ENCODE data around the gene BTBD19.

Gene BTBD19

DNA sequence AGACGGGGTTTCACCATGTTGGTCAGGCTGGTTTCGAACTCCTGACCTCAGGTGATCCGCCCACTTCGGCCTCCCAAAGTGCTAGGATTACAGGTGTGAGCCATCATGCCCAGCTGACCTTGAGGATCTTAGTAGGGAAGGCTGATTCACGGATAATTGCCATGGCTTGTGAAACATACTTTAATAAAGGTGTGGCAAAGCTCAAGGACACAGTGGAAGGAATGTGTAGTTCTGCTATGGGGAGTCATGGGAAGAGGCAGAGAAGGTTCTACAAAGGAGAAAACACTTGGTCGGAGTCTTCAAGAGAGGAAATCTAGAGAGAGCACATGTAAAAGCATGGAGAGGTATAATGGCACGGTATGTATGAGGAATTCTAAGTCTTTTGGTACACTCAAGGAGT lies 47.4 kb downstream of the BTBD19 start:
- TF ChIP-seq TAF1 (IDR thresholded peaks at IDR 0.05; ENCODE audit: low read depth, low read length) (no peak), SPI1 (IDR thresholded peaks at IDR 0.05; ENCODE audit: low read depth, low read length) (no peak), POLR2AphosphoS5 (IDR thresholded peaks at IDR 0.05; ENCODE audit: low read depth, low read length) (no peak), POU2F2 (IDR thresholded peaks at IDR 0.05; ENCODE audit: low read depth, low read length) (no peak), PAX5 (IDR thresholded peaks at IDR 0.05; ENCODE audit: insufficient read depth, low read length, severe bottlenecking) (no peak), POLR2A (IDR thresholded peaks at IDR 0.05; ENCODE audit: low read depth, low read length) (no peak)
- DNase-seq (ENCODE audit: insufficient read length, low spot score) (no peak), FAIRE-seq (no peak)

GRCh38 chr1:44857446-44857845 lies 49.1 kb downstream of the BTBD19 start:
- FAIRE-seq (no peak), DNase-seq (ENCODE audit: insufficient read length, low spot score) (no peak)
- TF ChIP-seq POU2F2 (IDR thresholded peaks at IDR 0.05; ENCODE audit: low read depth, low read length) (no peak), TAF1 (IDR thresholded peaks at IDR 0.05; ENCODE audit: low read depth, low read length) (no peak), POLR2AphosphoS5 (IDR thresholded peaks at IDR 0.05; ENCODE audit: low read depth, low read length) (no peak), SPI1 (IDR thresholded peaks at IDR 0.05; ENCODE audit: low read depth, low read length) (no peak), POLR2A (IDR thresholded peaks at IDR 0.05; ENCODE audit: low read depth, low read length) (no peak)

DNA sequence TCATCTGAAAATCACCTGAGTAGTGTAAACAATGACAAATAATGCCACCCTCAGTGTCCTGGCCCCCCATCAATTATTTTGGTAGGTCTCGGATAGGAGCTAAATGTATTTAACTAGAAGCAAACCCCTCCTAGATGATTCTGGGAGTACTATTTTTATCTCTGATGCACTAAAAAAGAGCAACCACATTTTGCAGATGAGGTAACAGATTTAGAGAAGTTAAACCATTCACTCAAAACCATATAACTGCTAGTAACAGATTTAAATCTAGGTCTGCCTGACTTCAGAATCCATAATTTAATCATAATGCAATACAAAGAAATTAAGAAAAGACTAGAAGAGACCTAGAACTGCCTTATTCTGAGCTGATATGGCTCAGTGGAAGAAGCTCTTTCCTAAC lies 52.0 kb downstream of the BTBD19 start:
- DNase-seq (ENCODE audit: insufficient read length, low spot score) (no peak), FAIRE-seq (no peak)
- TF ChIP-seq SPI1 (IDR thresholded peaks at IDR 0.05; ENCODE audit: low read depth, low read length) (no peak), TAF1 (IDR thresholded peaks at IDR 0.05; ENCODE audit: low read depth, low read length) (no peak), POU2F2 (IDR thresholded peaks at IDR 0.05; ENCODE audit: low read depth, low read length) (no peak), POLR2AphosphoS5 (IDR thresholded peaks at IDR 0.05; ENCODE audit: low read depth, low read length) (no peak), PAX5 (IDR thresholded peaks at IDR 0.05; ENCODE audit: insufficient read depth, low read length, severe bottlenecking) (no peak), POLR2A (IDR thresholded peaks at IDR 0.05; ENCODE audit: low read depth, low read length) (no peak)

DNA sequence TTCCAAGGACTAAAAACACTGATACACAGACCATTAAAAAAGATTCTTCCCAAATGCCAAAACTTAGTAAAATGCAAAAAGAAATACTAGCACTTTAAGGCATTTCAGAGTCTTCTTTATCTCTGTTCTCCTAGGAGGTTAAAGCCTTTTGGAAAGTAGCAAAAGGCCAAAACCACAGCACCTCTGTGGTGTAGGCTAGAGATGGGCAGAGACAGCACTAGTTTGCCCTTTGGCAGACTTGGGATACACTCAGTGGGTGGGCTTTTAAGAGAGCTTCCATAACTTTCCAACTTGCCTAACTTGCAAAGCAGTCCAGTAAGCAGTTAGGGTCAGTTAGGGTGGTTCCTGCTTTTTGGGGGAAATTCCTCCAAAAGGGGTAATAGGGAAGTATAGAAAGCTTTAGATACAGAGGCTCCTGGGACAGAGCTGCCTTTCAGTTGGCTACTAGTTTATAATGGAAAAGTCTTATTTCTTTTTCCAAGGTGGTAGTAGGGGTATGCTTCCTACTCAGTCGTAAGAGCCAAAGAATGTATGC lies 52.6 kb downstream of the BTBD19 start:
- TF ChIP-seq TAF1 (IDR thresholded peaks at IDR 0.05; ENCODE audit: low read depth, low read length) (no peak), POLR2AphosphoS5 (IDR thresholded peaks at IDR 0.05; ENCODE audit: low read depth, low read length) (no peak), PAX5 (IDR thresholded peaks at IDR 0.05; ENCODE audit: insufficient read depth, low read length, severe bottlenecking) (no peak), POLR2A (IDR thresholded peaks at IDR 0.05; ENCODE audit: low read depth, low read length) (no peak), POU2F2 (IDR thresholded peaks at IDR 0.05; ENCODE audit: low read depth, low read length) (no peak), SPI1 (IDR thresholded peaks at IDR 0.05; ENCODE audit: low read depth, low read length) (no peak)
- DNase-seq (ENCODE audit: insufficient read length, low spot score), result no peak
- FAIRE-seq, result no peak

DNA sequence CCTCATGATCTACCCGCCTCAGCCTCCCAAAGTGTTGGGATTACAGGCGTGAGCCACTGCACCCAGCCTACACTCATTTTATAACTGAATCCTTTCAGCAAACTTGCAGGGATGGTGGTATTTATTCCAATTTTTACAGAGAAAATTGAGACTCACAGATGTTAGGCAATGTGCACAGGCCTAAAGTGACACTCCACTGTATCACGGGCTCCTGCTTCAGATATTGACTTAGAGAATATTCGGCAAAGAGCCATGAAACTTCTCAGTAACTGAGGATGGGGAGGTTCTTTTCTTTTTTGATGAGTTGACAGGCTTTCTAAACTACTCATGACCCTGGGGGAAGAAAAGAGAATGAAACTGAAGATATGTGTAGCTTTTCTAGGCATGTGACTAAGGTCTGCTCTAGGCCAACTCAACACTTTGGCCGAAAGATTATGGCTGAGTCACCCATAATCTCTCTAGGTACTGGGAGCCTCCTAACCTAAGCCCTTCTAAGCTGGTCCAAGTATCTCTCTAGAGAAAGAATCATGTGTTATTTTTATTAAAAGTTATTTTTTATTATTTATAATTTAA lies 54.6 kb downstream of the BTBD19 start:
- TF ChIP-seq POU2F2 (IDR thresholded peaks at IDR 0.05; ENCODE audit: low read depth, low read length), result no peak
- no peak for TF ChIP-seq SPI1 (IDR thresholded peaks at IDR 0.05; ENCODE audit: low read depth, low read length)
- TF ChIP-seq POLR2AphosphoS5 (IDR thresholded peaks at IDR 0.05; ENCODE audit: low read depth, low read length), result no peak
- TF ChIP-seq TAF1 (IDR thresholded peaks at IDR 0.05; ENCODE audit: low read depth, low read length), result no peak
- no peak for TF ChIP-seq POLR2A (IDR thresholded peaks at IDR 0.05; ENCODE audit: low read depth, low read length)
- no peak for TF ChIP-seq PAX5 (IDR thresholded peaks at IDR 0.05; ENCODE audit: insufficient read depth, low read length, severe bottlenecking)
- DNase-seq (ENCODE audit: insufficient read length, low spot score) (no peak), FAIRE-seq (no peak)

Data from GM12891 (cell line).